PC-9 (cell line): ENCODE data around the gene GRIN3A.

Experiments
- CTCF ChIP-seq: fragments of 200-600 bp; sonication (generic); conservative IDR thresholded peaks from 2 replicates; pipeline ENCODE4 v1.6.1; 2017; ENCODE audit warnings: mixed run types, antibody characterized with exemption, mild to moderate bottlenecking, moderate library complexity
- EZH2 ChIP-seq: fragments of 200-600 bp; sonication (generic); IDR thresholded peaks from 2 replicates; pipeline ENCODE4 v1.8.0; 2017; ENCODE audit warnings: antibody characterized with exemption, low read depth

- TF ChIP-seq CTCF (no peak), EZH2 (no peak)
These were observed 26.0 kb upstream of the GRIN3A start for GRCh38 chr9:101764472-101764871.
